GM12801 (cell line): ENCODE data around the gene PIK3C3.

Experiments used
- TF ChIP-seq, protein P1 (sequence below): IDR thresholded peaks from one replicate; pipeline ENCODE4 v1.5.1; 2011; ENCODE audit warnings: control low read depth; ENCODE audit not compliant: insufficient read length; ENCODE audit errors: extremely low read depth

Gene PIK3C3

GRCh38 chr18:41923446-41923845 is 31.6 kb upstream of the PIK3C3 start:
- TF ChIP-seq, protein P1, sequence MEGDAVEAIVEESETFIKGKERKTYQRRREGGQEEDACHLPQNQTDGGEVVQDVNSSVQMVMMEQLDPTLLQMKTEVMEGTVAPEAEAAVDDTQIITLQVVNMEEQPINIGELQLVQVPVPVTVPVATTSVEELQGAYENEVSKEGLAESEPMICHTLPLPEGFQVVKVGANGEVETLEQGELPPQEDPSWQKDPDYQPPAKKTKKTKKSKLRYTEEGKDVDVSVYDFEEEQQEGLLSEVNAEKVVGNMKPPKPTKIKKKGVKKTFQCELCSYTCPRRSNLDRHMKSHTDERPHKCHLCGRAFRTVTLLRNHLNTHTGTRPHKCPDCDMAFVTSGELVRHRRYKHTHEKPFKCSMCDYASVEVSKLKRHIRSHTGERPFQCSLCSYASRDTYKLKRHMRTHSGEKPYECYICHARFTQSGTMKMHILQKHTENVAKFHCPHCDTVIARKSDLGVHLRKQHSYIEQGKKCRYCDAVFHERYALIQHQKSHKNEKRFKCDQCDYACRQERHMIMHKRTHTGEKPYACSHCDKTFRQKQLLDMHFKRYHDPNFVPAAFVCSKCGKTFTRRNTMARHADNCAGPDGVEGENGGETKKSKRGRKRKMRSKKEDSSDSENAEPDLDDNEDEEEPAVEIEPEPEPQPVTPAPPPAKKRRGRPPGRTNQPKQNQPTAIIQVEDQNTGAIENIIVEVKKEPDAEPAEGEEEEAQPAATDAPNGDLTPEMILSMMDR: no peak

DNA sequence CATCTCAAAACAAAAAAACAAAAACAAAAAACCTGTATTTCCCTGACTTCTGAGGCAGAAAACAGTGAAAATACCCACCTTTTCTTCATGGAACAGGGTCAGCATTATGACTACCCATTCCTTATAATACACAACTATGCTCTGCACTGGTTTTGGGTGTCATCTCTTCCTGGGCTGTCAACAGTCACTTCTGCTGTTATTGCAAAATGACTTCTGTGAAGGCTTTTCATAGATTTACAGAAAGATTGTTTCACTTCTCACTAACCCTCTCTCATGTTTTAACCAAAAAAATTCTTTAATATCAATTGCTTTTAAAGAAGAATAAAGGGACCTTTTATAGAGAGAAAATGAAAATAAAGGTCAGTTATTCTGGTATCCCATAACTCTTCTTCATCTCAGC is 26.5 kb upstream of the PIK3C3 start:
- TF ChIP-seq, protein P1: no peak

DNA sequence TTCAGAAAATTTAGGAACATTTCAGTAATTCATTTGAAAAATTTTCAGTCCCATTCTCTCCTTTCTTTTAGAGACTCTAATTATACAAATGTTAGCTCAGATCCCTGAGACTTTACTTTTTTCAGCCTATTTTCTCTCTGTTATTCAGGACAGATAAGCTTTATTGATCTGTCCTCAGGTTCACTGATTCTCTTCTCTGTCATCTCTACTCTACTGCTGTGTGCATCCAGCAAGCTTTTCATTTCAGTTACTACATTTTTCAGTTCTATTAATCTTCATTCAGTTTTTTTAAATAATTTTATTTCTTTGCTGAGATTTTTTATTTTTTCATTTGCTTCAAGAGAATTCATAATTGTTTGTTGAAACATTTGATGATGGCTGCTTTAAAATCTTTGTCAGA is 22.1 kb upstream of the PIK3C3 start:
- TF ChIP-seq, protein P1: no peak

GRCh38 chr18:41933778-41934177 is 21.3 kb upstream of the PIK3C3 start:
- TF ChIP-seq, protein P1: no peak

GRCh38 chr18:41936471-41937134 is 18.4 kb upstream of the PIK3C3 start:
- TF ChIP-seq, protein P1: no peak

GRCh38 chr18:41938445-41938844 is 16.6 kb upstream of the PIK3C3 start:
- TF ChIP-seq, protein P1: no peak

DNA sequence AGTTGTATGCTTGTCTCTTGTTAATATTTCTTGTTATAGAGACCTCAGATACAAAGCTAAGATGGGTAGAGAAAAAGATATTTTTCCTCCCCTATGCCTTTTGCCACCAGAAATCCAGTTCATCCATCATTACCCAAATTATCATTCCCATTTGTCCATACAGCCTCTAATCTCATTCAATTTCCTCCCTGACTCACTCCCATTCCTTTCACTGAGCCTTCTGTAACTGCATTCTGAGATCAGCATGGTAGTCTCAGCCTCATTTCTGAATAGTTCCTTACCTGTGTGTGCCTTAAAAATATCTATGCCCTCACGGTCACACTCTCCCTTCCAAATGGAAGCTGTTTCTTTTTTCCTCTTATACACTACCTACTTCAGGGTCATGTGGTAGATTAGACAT is 15.7 kb upstream of the PIK3C3 start:
- TF ChIP-seq, protein P1: no peak
